Rectal smooth muscle tissue (tissue), 1 donor: Measurements from ENCODE around the gene VARS1.
"Not testable (repeated sequence)": the region's sequence is repeated elsewhere in the genome, so short reads cannot be mapped to it uniquely, and the experiment has no call there.

ENCODE experiments used
- H3K27ac ChIP-seq: one replicate; pipeline ENCODE4 v1.7.0; 2013; ENCODE audit warnings: low read depth, low read length, inconsistent platforms
- H3K27me3 ChIP-seq: one replicate; pipeline ENCODE4 v1.7.0; 2013; ENCODE audit warnings: low read length; ENCODE audit not compliant: control insufficient read depth, insufficient read depth
- H3K36me3 ChIP-seq: one replicate; pipeline ENCODE4 v1.7.0; 2013; ENCODE audit warnings: low read length; ENCODE audit not compliant: control insufficient read depth, insufficient read depth
- H3K4me1 ChIP-seq: one replicate; pipeline ENCODE4 v1.7.0; 2013; ENCODE audit warnings: low read length; ENCODE audit not compliant: control insufficient read depth, insufficient read depth
- H3K4me3 ChIP-seq: one replicate; pipeline ENCODE4 v1.7.0; 2013; ENCODE audit warnings: low read length
- H3K9ac ChIP-seq: one replicate; pipeline ENCODE4 v1.7.0; 2013; ENCODE audit warnings: low read length

VARS1 gene

DNA sequence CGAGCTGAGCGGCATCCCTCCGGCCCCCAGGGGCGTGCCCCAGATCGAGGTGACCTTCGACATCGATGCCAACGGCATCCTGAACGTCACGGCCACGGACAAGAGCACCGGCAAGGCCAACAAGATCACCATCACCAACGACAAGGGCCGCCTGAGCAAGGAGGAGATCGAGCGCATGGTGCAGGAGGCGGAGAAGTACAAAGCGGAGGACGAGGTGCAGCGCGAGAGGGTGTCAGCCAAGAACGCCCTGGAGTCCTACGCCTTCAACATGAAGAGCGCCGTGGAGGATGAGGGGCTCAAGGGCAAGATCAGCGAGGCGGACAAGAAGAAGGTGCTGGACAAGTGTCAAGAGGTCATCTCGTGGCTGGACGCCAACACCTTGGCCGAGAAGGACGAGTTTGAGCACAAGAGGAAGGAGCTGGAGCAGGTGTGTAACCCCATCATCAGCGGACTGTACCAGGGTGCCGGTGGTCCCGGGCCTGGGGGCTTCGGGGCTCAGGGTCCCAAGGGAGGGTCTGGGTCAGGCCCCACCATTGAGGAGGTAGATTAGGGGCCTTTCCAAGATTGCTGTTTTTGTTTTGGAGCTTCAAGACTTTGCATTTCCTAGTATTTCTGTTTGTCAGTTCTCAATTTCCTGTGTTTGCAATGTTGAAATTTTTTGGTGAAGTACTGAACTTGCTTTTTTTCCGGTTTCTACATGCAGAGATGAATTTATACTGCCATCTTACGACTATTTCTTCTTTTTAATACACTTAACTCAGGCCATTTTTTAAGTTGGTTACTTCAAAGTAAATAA lies 21.8 kb upstream of the VARS1 start:
- H3K4me1 ChIP-seq, H3K9ac ChIP-seq, H3K27me3 ChIP-seq, H3K36me3 ChIP-seq: not testable (repeated sequence)
- Histone ChIP-seq H3K27ac (peak overlapping the region; percentile 52), H3K4me3 (peak overlapping the region; percentile 59)

GRCh38 chr6:31815025-31815838 lies 19.7 kb upstream of the VARS1 start, which contains the start of the genes HSPA1A and HSPA1L:
Gene HSPA1A, plus strand, starts transcription at chr6:31815543. Its CDS starts 214 bp downstream, at chr6:31815757.
Gene HSPA1L, minus strand, starts transcription at chr6:31815283. Its CDS starts 3,311 bp downstream, at chr6:31811972.
- Histone ChIP-seq H3K27ac (peak within 1 kb of the TSS; percentile 97), H3K36me3 (no peaks in the 10 kb centered on the region), H3K4me1 (peaks cover 6% of the 10 kb centered on the region), H3K4me3 (peak within 1 kb of the TSS; percentile 97), H3K27me3 (no peaks in the 10 kb centered on the region), H3K9ac (peak within 1 kb of the TSS; percentile 90)

GRCh38 chr6:31814677-31815024 lies 19.1 kb upstream of the VARS1 start:
- H3K27me3 ChIP-seq: no peaks in the 10 kb centered on the region
- no peak overlapping the region for H3K9ac ChIP-seq
- no peaks in the 10 kb centered on the region for H3K36me3 ChIP-seq

GRCh38 chr6:31813465-31813849 lies 17.9 kb upstream of the VARS1 start:
- Histone ChIP-seq H3K36me3 (no peaks in the 10 kb centered on the region), H3K9ac (no peak overlapping the region), H3K27me3 (no peaks in the 10 kb centered on the region), H3K4me1 (peaks cover 6% of the 10 kb centered on the region), H3K27ac (peak overlapping the region; percentile 84), H3K4me3 (peak overlapping the region; percentile 22)

More at GRCh38 chr6:31814677-31815024, 19.1 kb upstream of the VARS1 start:
- peak overlapping the region; percentile 97 for H3K27ac ChIP-seq
- H3K4me3 ChIP-seq: peak overlapping the region; percentile 48
- peaks cover 6% of the 10 kb centered on the region for H3K4me1 ChIP-seq

GRCh38 chr6:31811645-31812044 lies 16.1 kb upstream of the VARS1 start:
- no peaks in the 10 kb centered on the region for H3K27me3 ChIP-seq
- H3K9ac ChIP-seq: no peak overlapping the region
- no peaks in the 10 kb centered on the region for H3K36me3 ChIP-seq
- peaks cover 7% of the 10 kb centered on the region for H3K4me1 ChIP-seq
- no peak overlapping the region for H3K27ac ChIP-seq
- no peak overlapping the region for H3K4me3 ChIP-seq

GRCh38 chr6:31808599-31808998 lies 13.0 kb upstream of the VARS1 start:
- H3K4me3 ChIP-seq, H3K27me3 ChIP-seq, H3K36me3 ChIP-seq, H3K27ac ChIP-seq, H3K9ac ChIP-seq: not testable (repeated sequence)
- H3K4me1 ChIP-seq: peaks cover 13% of the 10 kb centered on the region

- Histone ChIP-seq H3K9ac (peak within 1 kb of the TSS; percentile 75), H3K27ac (peak within 1 kb of the TSS; percentile 97), H3K4me1 (peaks cover 11% of the 10 kb centered on the region), H3K4me3 (peak within 1 kb of the TSS; percentile 89), H3K27me3 (no peaks in the 10 kb centered on the region), H3K36me3 (no peaks in the 10 kb centered on the region)
Measured at GRCh38 chr6:31806470-31807272, 11.1 kb upstream of the VARS1 start, which contains the start of gene LSM2. Gene LSM2, minus strand, starts transcription at chr6:31806966. Its CDS starts 209 bp downstream, at chr6:31806757.

- peaks cover 11% of the 10 kb centered on the region for H3K4me1 ChIP-seq
- no peaks in the 10 kb centered on the region for H3K27me3 ChIP-seq
- H3K27ac ChIP-seq: peak overlapping the region; percentile 97
- H3K9ac ChIP-seq: peak overlapping the region; percentile 75
- H3K36me3 ChIP-seq: no peaks in the 10 kb centered on the region
- peak overlapping the region; percentile 89 for H3K4me3 ChIP-seq
Measured at GRCh38 chr6:31805939-31806469, 10.5 kb upstream of the VARS1 start.

DNA sequence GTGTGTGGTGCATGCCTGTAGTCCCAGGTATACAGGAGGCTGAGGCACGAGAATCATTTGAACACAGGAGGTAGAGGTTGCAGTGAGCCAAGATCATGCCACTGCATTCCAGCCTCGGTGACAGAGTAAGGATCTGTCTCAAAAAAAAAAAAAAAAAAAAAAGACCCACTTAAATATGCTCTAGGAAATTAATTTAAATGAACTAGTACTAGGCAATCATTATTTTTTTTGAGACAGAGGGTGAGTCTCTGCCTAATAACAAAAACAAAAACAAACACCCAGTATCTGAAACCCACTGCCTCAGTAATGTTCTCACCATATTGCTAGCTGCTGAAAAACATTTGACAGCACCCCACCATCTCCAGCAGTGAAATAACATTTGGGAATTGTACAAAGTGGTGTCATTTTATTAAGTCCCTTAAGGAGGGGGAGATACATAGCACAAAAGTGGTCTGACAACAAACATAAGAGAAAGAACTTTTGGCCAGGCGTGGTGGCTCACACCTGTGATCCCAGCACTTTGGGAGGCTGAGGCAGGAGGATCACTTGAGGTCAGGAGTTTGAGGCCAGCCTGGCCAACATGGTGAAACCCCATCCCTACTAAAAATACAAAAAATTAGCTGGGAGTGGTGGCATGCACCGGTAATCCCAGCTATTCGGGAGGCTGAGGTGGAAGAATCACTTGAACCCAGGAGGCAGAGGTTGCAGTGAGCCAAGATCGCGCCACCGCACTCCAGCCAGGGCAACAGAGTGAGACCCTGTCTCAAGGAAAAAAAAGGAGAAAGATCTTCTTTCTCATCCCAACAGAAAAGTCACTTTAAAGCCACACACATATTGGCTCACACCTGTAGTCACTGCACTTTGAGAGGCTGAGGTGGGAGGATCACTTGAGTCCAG lies 5.7 kb upstream of the VARS1 start:
- not testable (repeated sequence) for H3K36me3 ChIP-seq, H3K27ac ChIP-seq, H3K27me3 ChIP-seq, H3K4me1 ChIP-seq, H3K4me3 ChIP-seq, H3K9ac ChIP-seq

DNA sequence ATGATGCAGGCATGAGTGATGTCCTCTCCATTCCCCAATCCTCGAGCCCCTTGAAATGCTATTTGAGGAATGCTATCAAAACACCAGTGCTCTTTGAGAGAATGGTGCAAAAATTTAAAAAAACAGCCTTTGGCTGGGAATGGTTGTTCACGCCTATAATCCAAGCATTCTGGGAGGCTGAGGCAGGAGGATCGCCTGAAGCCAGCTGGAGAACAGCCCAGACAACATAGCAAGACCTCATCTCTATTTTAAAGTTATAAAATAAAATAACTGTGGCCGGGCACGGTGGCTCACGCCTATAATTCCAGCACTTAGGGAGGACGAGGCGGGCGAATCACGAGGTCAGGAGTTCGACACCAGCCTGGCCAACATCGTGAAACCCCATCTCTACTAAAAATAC lies 4.2 kb upstream of the VARS1 start:
- H3K4me3 ChIP-seq: no peak overlapping the region
- H3K9ac ChIP-seq: no peak overlapping the region
- H3K36me3 ChIP-seq: no peaks in the 10 kb centered on the region
- no peak overlapping the region for H3K27ac ChIP-seq
- H3K4me1 ChIP-seq: peaks cover 4% of the 10 kb centered on the region
- H3K27me3 ChIP-seq: no peaks in the 10 kb centered on the region

DNA sequence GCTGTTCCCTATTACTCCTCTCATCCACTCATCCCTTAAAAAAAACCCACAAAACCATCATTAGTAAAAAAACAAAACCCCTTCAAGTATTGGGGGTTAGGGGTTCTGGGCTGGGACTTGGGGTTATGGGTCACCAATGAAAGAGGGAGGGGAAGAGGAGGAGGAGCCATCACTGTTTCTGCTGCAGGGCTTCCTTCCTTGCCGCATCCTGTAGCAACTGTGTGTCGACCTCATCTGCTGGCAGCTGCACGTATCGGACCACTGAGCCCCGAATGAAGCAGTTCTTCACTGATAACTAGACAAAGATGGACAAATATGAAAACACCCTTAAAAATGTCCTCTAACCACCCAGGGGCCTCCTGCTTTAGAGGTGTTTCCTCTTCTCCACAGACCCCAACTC lies 2.0 kb upstream of the VARS1 start:
- H3K4me3 ChIP-seq: no peak overlapping the region
- no peak overlapping the region for H3K9ac ChIP-seq
- H3K36me3 ChIP-seq: no peaks in the 10 kb centered on the region
- H3K27me3 ChIP-seq: no peaks in the 10 kb centered on the region
- no peak overlapping the region for H3K27ac ChIP-seq
- H3K4me1 ChIP-seq: peaks cover 8% of the 10 kb centered on the region
